Uterus (tissue), 2 donors: ENCODE measurements around the gene HNRNPA1L2.

Source experiments
- POLR2A ChIP-seq, 2 donors: fragments of 450-650 bp; IDR thresholded peaks; one replicate each; pipeline ENCODE4 v1.6.1; 2016; ENCODE audit warnings: antibody characterized with exemption in 2 of 2, mild to moderate bottlenecking in 1 of 2, moderate library complexity in 1 of 2
- TF ChIP-seq, protein P1 (sequence below), 4 experiments: fragments of 200-600 bp in 2 of 4; fragments of 450-650 bp in 2 of 4; sonication (generic) in 2 of 4; IDR thresholded peaks; one replicate each; pipeline ENCODE4 v1.5.1; 2016 to 2019; ENCODE audit warnings: antibody characterized with exemption in 4 of 4, mild to moderate bottlenecking in 2 of 4, moderate library complexity in 1 of 4

DNA sequence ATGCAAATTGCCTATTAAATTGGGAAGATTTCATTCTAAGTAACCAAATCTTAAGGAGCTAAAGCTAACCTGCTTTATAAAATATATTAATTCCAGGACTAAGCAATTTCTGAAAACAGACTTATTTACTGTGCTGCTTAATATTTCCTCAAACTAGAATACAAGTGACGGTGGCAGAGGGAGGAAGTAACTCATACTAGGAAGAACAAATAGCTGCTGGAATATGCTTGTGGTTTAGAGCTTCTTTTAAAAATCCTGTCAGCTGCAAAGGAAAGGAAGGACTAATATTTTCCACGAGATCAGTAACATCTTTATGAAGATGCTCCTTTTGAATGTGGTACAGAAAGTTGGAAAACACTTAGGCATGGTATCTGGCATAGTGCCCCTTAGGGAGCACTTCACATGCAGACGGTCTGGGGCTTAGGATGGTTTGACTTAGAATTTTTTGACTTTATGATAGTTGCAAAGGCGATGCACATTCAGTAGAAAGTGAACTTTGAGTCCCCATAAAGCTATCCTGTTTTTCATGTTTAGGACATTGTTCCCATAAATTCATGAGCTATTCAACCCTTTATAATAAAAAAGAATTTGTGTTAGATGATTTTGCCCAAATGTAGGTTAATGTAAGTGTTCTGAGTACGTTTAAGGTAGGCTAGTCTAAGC lies 3.4 kb upstream of the HNRNPA1L2 start:
- TF ChIP-seq POLR2A (IDR thresholded peaks at IDR 0.05) = no peak
- TF ChIP-seq, protein P1, sequence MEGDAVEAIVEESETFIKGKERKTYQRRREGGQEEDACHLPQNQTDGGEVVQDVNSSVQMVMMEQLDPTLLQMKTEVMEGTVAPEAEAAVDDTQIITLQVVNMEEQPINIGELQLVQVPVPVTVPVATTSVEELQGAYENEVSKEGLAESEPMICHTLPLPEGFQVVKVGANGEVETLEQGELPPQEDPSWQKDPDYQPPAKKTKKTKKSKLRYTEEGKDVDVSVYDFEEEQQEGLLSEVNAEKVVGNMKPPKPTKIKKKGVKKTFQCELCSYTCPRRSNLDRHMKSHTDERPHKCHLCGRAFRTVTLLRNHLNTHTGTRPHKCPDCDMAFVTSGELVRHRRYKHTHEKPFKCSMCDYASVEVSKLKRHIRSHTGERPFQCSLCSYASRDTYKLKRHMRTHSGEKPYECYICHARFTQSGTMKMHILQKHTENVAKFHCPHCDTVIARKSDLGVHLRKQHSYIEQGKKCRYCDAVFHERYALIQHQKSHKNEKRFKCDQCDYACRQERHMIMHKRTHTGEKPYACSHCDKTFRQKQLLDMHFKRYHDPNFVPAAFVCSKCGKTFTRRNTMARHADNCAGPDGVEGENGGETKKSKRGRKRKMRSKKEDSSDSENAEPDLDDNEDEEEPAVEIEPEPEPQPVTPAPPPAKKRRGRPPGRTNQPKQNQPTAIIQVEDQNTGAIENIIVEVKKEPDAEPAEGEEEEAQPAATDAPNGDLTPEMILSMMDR (IDR thresholded peaks at IDR 0.05) = no peak
